Gastroesophageal sphincter (tissue), 3 donors: ENCODE results near the gene SEMA3A.

ENCODE experiments used
- POLR2A ChIP-seq, 2 donors: fragments of 450-650 bp; IDR thresholded peaks; one replicate each; pipeline ENCODE4 v1.6.1; 2017; ENCODE audit warnings: antibody characterized with exemption in 2 of 2, mild to moderate bottlenecking in 2 of 2, moderate library complexity in 1 of 2
- POLR2AphosphoS5 ChIP-seq: sonication (generic); formaldehyde crosslinking; IDR thresholded peaks from one replicate; pipeline ENCODE4 v1.6.1; 2017; ENCODE audit warnings: antibody characterized with exemption
- TF ChIP-seq, protein P1 (sequence below), 4 experiments: fragments of 200-600 bp in 2 of 4; fragments of 450-650 bp in 2 of 4; sonication (generic) in 1 of 4; IDR thresholded peaks; one replicate each; pipeline ENCODE4 v1.5.1; 2017 to 2019; ENCODE audit warnings: antibody characterized with exemption in 4 of 4, mild to moderate bottlenecking in 2 of 4, moderate library complexity in 2 of 4

DNA sequence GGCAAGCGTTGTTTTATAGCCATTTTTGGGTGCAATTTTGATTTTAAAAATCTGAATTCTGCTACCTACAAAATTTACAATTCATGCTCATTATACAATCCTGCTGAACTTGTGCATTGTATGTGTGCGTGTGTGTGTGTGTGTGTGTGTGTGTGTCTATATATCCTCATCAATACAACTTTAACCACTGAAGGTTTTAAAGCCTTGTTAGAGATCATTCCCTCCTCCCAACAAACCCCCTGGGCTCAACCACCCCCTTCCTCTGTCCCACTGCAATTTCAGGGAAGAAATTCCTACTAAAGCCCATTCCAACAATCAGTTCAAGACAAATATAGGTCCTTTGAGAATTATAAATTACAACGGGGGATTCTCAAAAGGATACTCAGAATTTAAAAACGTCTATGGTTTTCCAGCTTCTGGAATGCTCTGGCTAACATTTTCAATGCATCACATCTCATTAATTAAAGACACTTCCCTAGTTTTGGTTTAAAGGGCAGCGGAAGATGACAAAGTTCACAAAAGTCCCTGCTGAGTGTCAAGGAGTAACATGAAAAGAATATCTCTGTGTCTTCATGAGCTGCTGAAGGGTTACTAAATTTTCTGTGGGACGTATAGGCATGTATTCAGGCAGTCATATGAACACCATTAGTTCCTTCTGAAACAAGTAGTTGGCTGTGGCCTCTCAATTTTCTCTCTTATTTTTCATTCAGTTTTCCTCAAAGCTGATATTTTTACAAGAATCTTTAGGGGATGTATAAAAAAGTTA, 889 bp upstream of the SEMA3A start:
- TF ChIP-seq, protein P1, sequence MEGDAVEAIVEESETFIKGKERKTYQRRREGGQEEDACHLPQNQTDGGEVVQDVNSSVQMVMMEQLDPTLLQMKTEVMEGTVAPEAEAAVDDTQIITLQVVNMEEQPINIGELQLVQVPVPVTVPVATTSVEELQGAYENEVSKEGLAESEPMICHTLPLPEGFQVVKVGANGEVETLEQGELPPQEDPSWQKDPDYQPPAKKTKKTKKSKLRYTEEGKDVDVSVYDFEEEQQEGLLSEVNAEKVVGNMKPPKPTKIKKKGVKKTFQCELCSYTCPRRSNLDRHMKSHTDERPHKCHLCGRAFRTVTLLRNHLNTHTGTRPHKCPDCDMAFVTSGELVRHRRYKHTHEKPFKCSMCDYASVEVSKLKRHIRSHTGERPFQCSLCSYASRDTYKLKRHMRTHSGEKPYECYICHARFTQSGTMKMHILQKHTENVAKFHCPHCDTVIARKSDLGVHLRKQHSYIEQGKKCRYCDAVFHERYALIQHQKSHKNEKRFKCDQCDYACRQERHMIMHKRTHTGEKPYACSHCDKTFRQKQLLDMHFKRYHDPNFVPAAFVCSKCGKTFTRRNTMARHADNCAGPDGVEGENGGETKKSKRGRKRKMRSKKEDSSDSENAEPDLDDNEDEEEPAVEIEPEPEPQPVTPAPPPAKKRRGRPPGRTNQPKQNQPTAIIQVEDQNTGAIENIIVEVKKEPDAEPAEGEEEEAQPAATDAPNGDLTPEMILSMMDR (IDR thresholded peaks at IDR 0.05): no peak
- no peak for TF ChIP-seq POLR2A (IDR thresholded peaks at IDR 0.05)
- no peak for TF ChIP-seq POLR2AphosphoS5
